ENCODE measurements around the gene STXBP5L.

GRCh38 chr3:121223116-121223515 lies 315.1 kb downstream of the STXBP5L start:
- TF ChIP-seq RAD21 (IDR thresholded peaks at IDR 0.05), result no peak
- TF ChIP-seq REST (IDR thresholded peaks at IDR 0.05), result no peak
- no peak for TF ChIP-seq MAX (IDR thresholded peaks at IDR 0.05)
- TF ChIP-seq CTCF (IDR thresholded peaks at IDR 0.05; ENCODE audit: low read depth, low read length, missing input control), result no peak
- TF ChIP-seq GABPA (IDR thresholded peaks at IDR 0.05 in 1 of 2, conservative IDR thresholded peaks at IDR 0.05 in 1 of 2), result no peak
- no peak for TF ChIP-seq EGR1 (IDR thresholded peaks at IDR 0.05; ENCODE audit: low read depth in 2 of 2)
- TF ChIP-seq ZBTB33 (IDR thresholded peaks at IDR 0.05), result no peak
- TF ChIP-seq TAF1 (conservative IDR thresholded peaks at IDR 0.05), result no peak
- no peak for TF ChIP-seq JUND (IDR thresholded peaks at IDR 0.05)

Data from liver (tissue), 3 donors.